A549 (cell line): Measurements from ENCODE around the gene TENT4A. TPM values are rescaled to one million over a fixed set of nuclear protein-coding genes. Genes with fewer than 3 reads are reported as not detected.

Experiments
- ATAC-seq, 2 experiments: fragments of 200-7000 bp in 1 of 2; fragments of >200 bp in 1 of 2; cut with Nextera tagmentation in 1 of 2; cut with Tn5 transposase in 1 of 2; 3 replicates each; pipeline versions ENCODE4 v1.8.0 to v1.9.1; 2018 to 2020; ENCODE audit warnings: mild to moderate bottlenecking in 1 of 2, moderate library complexity in 1 of 2
- CTCF ChIA-PET: fragments of 300-600 bp; sonication (Branson Sonifier 250); formaldehyde crosslinking; extraction: SDS; loops from one replicate; lab custom pipeline; 2021; ENCODE audit warnings: antibody characterized with exemption, inconsistent platforms; lab: Yijun Ruan, JAX
- POLR2A ChIA-PET: fragments of 350-600 bp; formaldehyde crosslinking; extraction: SDS; loops from one replicate; lab custom pipeline; 2021; ENCODE audit warnings: antibody characterized with exemption, inconsistent platforms; lab: Yijun Ruan, JAX
- DNase-seq, 2 experiments: peaks; one replicate each; pipeline versions ENCODE4 v3.0.0 to v3.0.0-alpha.2; 2011 to 2016; ENCODE audit warnings: low read depth in 1 of 2, low spot score in 1 of 2
- FAIRE-seq: peaks from 2 replicates; lab custom pipeline; 2011; peaks lifted over from hg19 to GRCh38; lab: Jason Lieb, UNC
- H3K27ac ChIP-seq, 2 experiments: fragments of >200 bp; sonication (Bioruptor Twin); formaldehyde crosslinking; 3 replicates each; pipeline ENCODE4 v1.5.1; 2016 to 2017
- H3K4me1 ChIP-seq: fragments of >200 bp; sonication (Bioruptor Twin); formaldehyde crosslinking; 3 replicates; pipeline ENCODE4 v1.6.1; 2016
- H3K4me2 ChIP-seq: fragments of >200 bp; sonication (Bioruptor Twin); formaldehyde crosslinking; 3 replicates; pipeline ENCODE4 v1.6.1; 2016
- H3K4me3 ChIP-seq: fragments of >200 bp; sonication (Bioruptor Twin); formaldehyde crosslinking; 3 replicates; pipeline ENCODE4 v1.5.1; 2016
- H3K9me3 ChIP-seq: fragments of >200 bp; sonication (Bioruptor Twin); formaldehyde crosslinking; 3 replicates; pipeline ENCODE4 v1.6.1; 2016
- CEBPB ChIP-seq, 2 experiments: fragments of >200 bp in 1 of 2; sonication (Bioruptor Twin) in 1 of 2; formaldehyde crosslinking in 1 of 2; IDR thresholded peaks; 2 replicates each; pipeline ENCODE4 v1.6.1; 2012 to 2016
- CHD2 ChIP-seq: fragments of 150-350 bp; IDR thresholded peaks from 2 replicates; pipeline ENCODE4 v1.6.1; 2014; ENCODE audit warnings: low read length; ENCODE audit not compliant: partially characterized antibody
- EHF ChIP-seq: fragments of 250-450 bp; sonication (Bioruptor Pico); IDR thresholded peaks from 2 replicates; pipeline ENCODE4 v1.5.0; 2020; ENCODE audit warnings: mild to moderate bottlenecking
- EHMT2 ChIP-seq: fragments of 200-600 bp; sonication (generic); IDR thresholded peaks from 2 replicates; pipeline ENCODE4 v1.6.1; 2016; ENCODE audit warnings: antibody characterized with exemption, low read depth, mild to moderate bottlenecking, moderate library complexity
- FOXS1 ChIP-seq: fragments of 250-450 bp; sonication (Bioruptor Pico); IDR thresholded peaks from 2 replicates; pipeline ENCODE4 v1.5.0; 2020; ENCODE audit warnings: mild to moderate bottlenecking, moderate library complexity
- HDAC2 ChIP-seq: fragments of 200-600 bp; sonication (generic); IDR thresholded peaks from 2 replicates; pipeline ENCODE4 v1.6.1; 2016
- HES2 ChIP-seq: fragments of >200 bp; sonication (Bioruptor Twin); formaldehyde crosslinking; IDR thresholded peaks from 2 replicates; pipeline ENCODE4 v1.6.1; 2016
- HOXA7 ChIP-seq: fragments of 250-450 bp; sonication (Bioruptor Pico); IDR thresholded peaks from 2 replicates; pipeline ENCODE4 v1.5.0; 2020; ENCODE audit warnings: mild to moderate bottlenecking, moderate library complexity
- KDM1A ChIP-seq: fragments of 200-600 bp; sonication (generic); IDR thresholded peaks from 2 replicates; pipeline ENCODE4 v1.6.1; 2016; ENCODE audit warnings: low read depth, mild to moderate bottlenecking
- MAFK ChIP-seq: fragments of 450-650 bp; IDR thresholded peaks from 2 replicates; pipeline ENCODE4 v1.6.1; 2014; ENCODE audit not compliant: partially characterized antibody
- MAX ChIP-seq: IDR thresholded peaks from 2 replicates; pipeline ENCODE4 v1.6.1; 2012
- MAZ ChIP-seq: fragments of 150-350 bp; IDR thresholded peaks from 2 replicates; pipeline ENCODE4 v1.6.1; 2014; ENCODE audit warnings: antibody characterized with exemption, low read depth, low read length, borderline replicate concordance
- NFE2L2 ChIP-seq: fragments of 150-350 bp; conservative IDR thresholded peaks from 2 replicates; pipeline ENCODE4 v1.6.1; 2014; ENCODE audit warnings: low read length
- NPAS2 ChIP-seq: fragments of 250-450 bp; sonication (Bioruptor Pico); IDR thresholded peaks from 2 replicates; pipeline ENCODE4 v1.8.0; 2022; ENCODE audit warnings: mild to moderate bottlenecking, moderate library complexity, borderline replicate concordance
- POLR2A ChIP-seq: IDR thresholded peaks from 2 replicates; pipeline ENCODE4 v1.6.1; 2012; ENCODE audit warnings: mild to moderate bottlenecking, low read length
- RAD21 ChIP-seq, 2 experiments: fragments of >200 bp in 1 of 2; sonication (Bioruptor Twin) in 1 of 2; formaldehyde crosslinking in 1 of 2; IDR thresholded peaks in 1 of 2; conservative IDR thresholded peaks in 1 of 2; 2 replicates in 1 of 2; 3 replicates in 1 of 2; pipeline ENCODE4 v1.6.1; 2012 to 2018; ENCODE audit warnings: inconsistent platforms in 1 of 2
- RARB ChIP-seq: fragments of 250-450 bp; sonication (Bioruptor Pico); IDR thresholded peaks from 2 replicates; pipeline ENCODE4 v1.8.0; 2021; ENCODE audit warnings: mild to moderate bottlenecking, moderate library complexity
- REST ChIP-seq: fragments of 200-600 bp; sonication (generic); IDR thresholded peaks from 2 replicates; pipeline ENCODE4 v1.6.1; 2016; ENCODE audit warnings: antibody characterized with exemption, mild to moderate bottlenecking, moderate library complexity
- RFX5 ChIP-seq: fragments of 450-650 bp; IDR thresholded peaks from 2 replicates; pipeline ENCODE4 v1.7.1; 2014; ENCODE audit warnings: antibody characterized with exemption, mild to moderate bottlenecking, moderate library complexity
- SREBF2 ChIP-seq: fragments of 450-650 bp; IDR thresholded peaks from 2 replicates; pipeline ENCODE4 v1.6.1; 2014; ENCODE audit warnings: mild to moderate bottlenecking, moderate library complexity
- TFCP2L1 ChIP-seq: fragments of 250-450 bp; sonication (Bioruptor Pico); IDR thresholded peaks from 2 replicates; pipeline ENCODE4 v1.5.0; 2021; ENCODE audit warnings: mild to moderate bottlenecking
- ZSCAN20 ChIP-seq: fragments of 250-450 bp; sonication (Bioruptor Pico); IDR thresholded peaks from 2 replicates; pipeline ENCODE4 v1.8.0; 2022; ENCODE audit warnings: mild to moderate bottlenecking, moderate library complexity
- WGBS: methylation state at CpG from one replicate; pipeline ENCODE4 v1.1.6; 2017; ENCODE audit errors: missing lambda C conversion rate; 5-methylcytosine and 5-hydroxymethylcytosine counted together
- polyA plus RNA-seq, 4 experiments: library from polyadenylated mRNA; depleted of rRNA in 3 of 4; stranded (reverse); fragments of >200 nt; fragmentation: RNase III in 1 of 4; extraction: RNeasy Plus Mini Kit Qiagen cat#74134 plus additional on column Dnase treatment in 1 of 4; gene quantifications; 2 replicates in 3 of 4; 3 replicates in 1 of 4; pipeline ENCODE4 v1.2.3, GENCODE V29; 2011 to 2017
- TF ChIP-seq, protein P1 (sequence below): fragments of 250-450 bp; sonication (Bioruptor Pico); IDR thresholded peaks from 2 replicates; pipeline ENCODE4 v1.5.0; 2020; ENCODE audit warnings: low read depth, mild to moderate bottlenecking, moderate library complexity
- TF ChIP-seq, protein P2 (sequence below): fragments of 450-650 bp; IDR thresholded peaks from 2 replicates; pipeline ENCODE4 v1.6.1; 2014; ENCODE audit warnings: antibody characterized with exemption
- TF ChIP-seq, protein P3 (sequence below): fragments of 250-450 bp; sonication (Bioruptor Pico); IDR thresholded peaks from 2 replicates; pipeline ENCODE4 v1.5.0; 2021; ENCODE audit warnings: mild to moderate bottlenecking, moderate library complexity, borderline replicate concordance

Gene TENT4A
- polyA plus RNA-seq, 2 of the 4 experiments (the other 2 are of a cell fraction), result 7.2 to 15.2 TPM

DNA sequence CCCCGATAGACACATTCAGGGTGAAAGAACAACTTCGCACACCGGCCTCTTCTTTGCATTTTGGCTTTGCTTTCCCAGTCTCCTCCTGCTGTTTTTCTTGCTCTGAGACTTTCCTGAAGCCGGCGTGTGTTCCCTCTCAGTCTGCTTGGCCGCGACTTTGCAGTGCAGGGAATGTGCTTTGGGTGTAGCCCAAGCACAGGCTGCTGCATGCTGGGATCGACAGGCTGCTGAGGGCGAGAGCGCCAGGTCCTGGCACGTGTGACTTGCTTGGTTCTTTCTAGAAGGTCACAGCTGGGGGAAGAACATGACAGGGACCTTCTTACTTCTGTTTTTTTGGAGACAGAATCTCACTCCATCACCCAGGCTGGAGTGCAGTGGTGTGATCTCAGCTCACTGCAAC lies 40.6 kb downstream of the TENT4A start:
- ChIA-PET CTCF (interaction anchor here (1.2 kb wide), 1 partner anchor 8 kb away, joined by 3 read pairs; no protein-coding TSS in a partner anchor), POLR2A (no interaction called here)
- ATAC-seq (no peak), DNase-seq (no peak), FAIRE-seq (no peak)
- no peak for TF ChIP-seq HES2
- H3K4me2 ChIP-seq, result no peak overlapping the region
- WGBS, result 94% methylated on average over 11 of the region's 11 CpGs
- H3K4me1 ChIP-seq, result peaks cover 7% of the 10 kb centered on the region
- H3K27ac ChIP-seq, result no peak overlapping the region
- no peak overlapping the region for H3K4me3 ChIP-seq
- H3K9me3 ChIP-seq, result no peaks in the 10 kb centered on the region

GRCh38 chr5:6754766-6755165 lies 41.5 kb downstream of the TENT4A start:
- ChIA-PET POLR2A (no interaction called here), CTCF (no interaction called here)
- Histone ChIP-seq H3K27ac (no peak overlapping the region), H3K4me3 (no peak overlapping the region)
- ATAC-seq (no peak), DNase-seq (no peak)
- TF ChIP-seq NPAS2 (CRISPR knock-in tag) (no peak), RARB (CRISPR knock-in tag) (no peak), KDM1A (no peak), FOXS1 (CRISPR knock-in tag) (no peak), MAZ (no peak), RAD21 (conservative IDR thresholded peaks at IDR 0.05 in 1 of 2, IDR thresholded peaks at IDR 0.05 in 1 of 2) (no peak), REST (no peak), CEBPB (IDR thresholded peaks at IDR 0.05) (no peak), EHF (CRISPR knock-in tag) (no peak), CHD2 (no peak), NFE2L2 (no peak), EHMT2 (no peak)
- TF ChIP-seq, protein P1, sequence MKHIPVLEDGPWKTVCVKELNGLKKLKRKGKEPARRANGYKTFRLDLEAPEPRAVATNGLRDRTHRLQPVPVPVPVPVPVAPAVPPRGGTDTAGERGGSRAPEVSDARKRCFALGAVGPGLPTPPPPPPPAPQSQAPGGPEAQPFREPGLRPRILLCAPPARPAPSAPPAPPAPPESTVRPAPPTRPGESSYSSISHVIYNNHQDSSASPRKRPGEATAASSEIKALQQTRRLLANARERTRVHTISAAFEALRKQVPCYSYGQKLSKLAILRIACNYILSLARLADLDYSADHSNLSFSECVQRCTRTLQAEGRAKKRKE (CRISPR knock-in tag), result no peak
- TF ChIP-seq, all 56 proteins: peak for 0
- Histone ChIP-seq H3K9me3 (no peaks in the 10 kb centered on the region), H3K4me1 (peaks cover 11% of the 10 kb centered on the region), H3K4me2 (no peak overlapping the region)
- FAIRE-seq, result no peak
- WGBS, result 98% methylated on average over 16 of the region's 29 CpGs

GRCh38 chr5:6755519-6755918 lies 42.3 kb downstream of the TENT4A start:
- no peak overlapping the region for H3K27ac ChIP-seq
- peaks cover 11% of the 10 kb centered on the region for H3K4me1 ChIP-seq
- CTCF ChIA-PET, result no interaction called here
- 94% methylated on average over 12 of the region's 12 CpGs for WGBS
- H3K4me2 ChIP-seq, result no peak overlapping the region
- POLR2A ChIA-PET, result no interaction called here
- H3K9me3 ChIP-seq, result no peaks in the 10 kb centered on the region
- ATAC-seq (no peak), DNase-seq (no peak)
- H3K4me3 ChIP-seq, result no peak overlapping the region
- TF ChIP-seq HOXA7 (CRISPR knock-in tag) (no peak), CHD2 (no peak), POLR2A (no peak), HDAC2 (no peak), ZSCAN20 (CRISPR knock-in tag) (no peak), HES2 (no peak), SREBF2 (no peak), MAX (no peak), KDM1A (no peak), RFX5 (no peak), MAFK (no peak), TFCP2L1 (CRISPR knock-in tag) (no peak)
- TF ChIP-seq, protein P2, sequence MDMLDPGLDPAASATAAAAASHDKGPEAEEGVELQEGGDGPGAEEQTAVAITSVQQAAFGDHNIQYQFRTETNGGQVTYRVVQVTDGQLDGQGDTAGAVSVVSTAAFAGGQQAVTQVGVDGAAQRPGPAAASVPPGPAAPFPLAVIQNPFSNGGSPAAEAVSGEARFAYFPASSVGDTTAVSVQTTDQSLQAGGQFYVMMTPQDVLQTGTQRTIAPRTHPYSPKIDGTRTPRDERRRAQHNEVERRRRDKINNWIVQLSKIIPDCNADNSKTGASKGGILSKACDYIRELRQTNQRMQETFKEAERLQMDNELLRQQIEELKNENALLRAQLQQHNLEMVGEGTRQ, result no peak
- TF ChIP-seq, protein P3, sequence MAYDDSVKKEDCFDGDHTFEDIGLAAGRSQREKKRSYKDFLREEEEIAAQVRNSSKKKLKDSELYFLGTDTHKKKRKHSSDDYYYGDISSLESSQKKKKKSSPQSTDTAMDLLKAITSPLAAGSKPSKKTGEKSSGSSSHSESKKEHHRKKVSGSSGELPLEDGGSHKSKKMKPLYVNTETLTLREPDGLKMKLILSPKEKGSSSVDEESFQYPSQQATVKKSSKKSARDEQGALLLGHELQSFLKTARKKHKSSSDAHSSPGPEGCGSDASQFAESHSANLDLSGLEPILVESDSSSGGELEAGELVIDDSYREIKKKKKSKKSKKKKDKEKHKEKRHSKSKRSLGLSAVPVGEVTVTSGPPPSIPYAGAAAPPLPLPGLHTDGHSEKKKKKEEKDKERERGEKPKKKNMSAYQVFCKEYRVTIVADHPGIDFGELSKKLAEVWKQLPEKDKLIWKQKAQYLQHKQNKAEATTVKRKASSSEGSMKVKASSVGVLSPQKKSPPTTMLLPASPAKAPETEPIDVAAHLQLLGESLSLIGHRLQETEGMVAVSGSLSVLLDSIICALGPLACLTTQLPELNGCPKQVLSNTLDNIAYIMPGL, result no peak
- TF ChIP-seq, all 56 proteins: peak for 0
- no peak for FAIRE-seq
